Colonic mucosa (tissue), 4 donors: ENCODE measurements around the gene P2RX1. TPM values are rescaled to one million over a fixed set of nuclear protein-coding genes. Genes with fewer than 3 reads are reported as not detected.
"Not testable (repeated sequence)": the region's sequence is repeated elsewhere in the genome, so short reads cannot be mapped to it uniquely, and the experiment has no call there.

ENCODE experiments used
- DNase-seq: peaks from one replicate; pipeline ENCODE4 v3.0.0-alpha.2; 2020
- H3K27ac ChIP-seq: fragments of 200-600 bp; one replicate; pipeline ENCODE4 v1.8.0; 2021
- H3K27me3 ChIP-seq: fragments of 200-600 bp; one replicate; pipeline ENCODE4 v1.8.0; 2021
- H3K36me3 ChIP-seq: fragments of 200-600 bp; one replicate; pipeline ENCODE4 v1.8.0; 2021
- H3K4me1 ChIP-seq: fragments of 200-600 bp; one replicate; pipeline ENCODE4 v1.8.0; 2021; ENCODE audit warnings: mild to moderate bottlenecking
- H3K4me3 ChIP-seq: fragments of 200-600 bp; one replicate; pipeline ENCODE4 v1.8.0; 2021
- H3K9ac ChIP-seq, 2 donors: one replicate each; pipeline ENCODE4 v1.7.0; 2013; ENCODE audit warnings: control low read depth in 2 of 2, low read depth in 2 of 2, low read length in 2 of 2
- H3K9me3 ChIP-seq: fragments of 200-600 bp; one replicate; pipeline ENCODE4 v1.8.0; 2021
- intact Hi-C: fragments of 100-400 bp; cut with DNase I; formaldehyde crosslinking; loops from one replicate; pipeline ENCODE4 v1.14.1; 2022
- total RNA-seq, 2 donors: library from RNA; stranded (reverse); fragmentation: NEBNext Ultra II Directional in 1 of 2; extraction: Animal tissue kit (Norgen Biotek cat#: 25700) in 1 of 2; gene quantifications; one replicate each; pipeline ENCODE4 v1.2.1, GENCODE V29; 2021
- TF ChIP-seq, protein P1 (sequence below): fragments of 200-600 bp; IDR thresholded peaks from one replicate; pipeline ENCODE4 v1.8.0; 2022; ENCODE audit warnings: antibody characterized with exemption, mild to moderate bottlenecking
- donor health status: healthy.
- donor health status: DM: no; HTN: no; CAD: no.
- donor health status: DM: no; HTN: no; CAD: no.

P2RX1 gene
- total RNA-seq, 2 donors from 2014 or later = 2.7 to 4.8 TPM

GRCh38 chr17:3951003-3951402, 34.7 kb upstream of the P2RX1 start:
- H3K36me3 ChIP-seq = peaks cover 10% of the 10 kb centered on the region
- DNase-seq = no peak
- TF ChIP-seq, protein P1, sequence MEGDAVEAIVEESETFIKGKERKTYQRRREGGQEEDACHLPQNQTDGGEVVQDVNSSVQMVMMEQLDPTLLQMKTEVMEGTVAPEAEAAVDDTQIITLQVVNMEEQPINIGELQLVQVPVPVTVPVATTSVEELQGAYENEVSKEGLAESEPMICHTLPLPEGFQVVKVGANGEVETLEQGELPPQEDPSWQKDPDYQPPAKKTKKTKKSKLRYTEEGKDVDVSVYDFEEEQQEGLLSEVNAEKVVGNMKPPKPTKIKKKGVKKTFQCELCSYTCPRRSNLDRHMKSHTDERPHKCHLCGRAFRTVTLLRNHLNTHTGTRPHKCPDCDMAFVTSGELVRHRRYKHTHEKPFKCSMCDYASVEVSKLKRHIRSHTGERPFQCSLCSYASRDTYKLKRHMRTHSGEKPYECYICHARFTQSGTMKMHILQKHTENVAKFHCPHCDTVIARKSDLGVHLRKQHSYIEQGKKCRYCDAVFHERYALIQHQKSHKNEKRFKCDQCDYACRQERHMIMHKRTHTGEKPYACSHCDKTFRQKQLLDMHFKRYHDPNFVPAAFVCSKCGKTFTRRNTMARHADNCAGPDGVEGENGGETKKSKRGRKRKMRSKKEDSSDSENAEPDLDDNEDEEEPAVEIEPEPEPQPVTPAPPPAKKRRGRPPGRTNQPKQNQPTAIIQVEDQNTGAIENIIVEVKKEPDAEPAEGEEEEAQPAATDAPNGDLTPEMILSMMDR = no peak
- H3K4me1 ChIP-seq = no peaks in the 10 kb centered on the region
- intact Hi-C loops = no loop called here
- no peak overlapping the region for H3K4me3 ChIP-seq
- H3K9ac ChIP-seq = no peak overlapping the region
- H3K9me3 ChIP-seq = no peaks in the 10 kb centered on the region
- H3K27ac ChIP-seq = no peak overlapping the region
- no peaks in the 10 kb centered on the region for H3K27me3 ChIP-seq

- intact Hi-C loops = no loop called here
- H3K9me3 ChIP-seq = no peaks in the 10 kb centered on the region
- H3K27me3 ChIP-seq = no peaks in the 10 kb centered on the region
- H3K4me1 ChIP-seq = no peaks in the 10 kb centered on the region
- H3K4me3 ChIP-seq = no peak overlapping the region
- no peak overlapping the region for H3K9ac ChIP-seq
- no peak for DNase-seq
- H3K27ac ChIP-seq = no peak overlapping the region
- TF ChIP-seq, protein P1 = no peak
- H3K36me3 ChIP-seq = peaks cover 10% of the 10 kb centered on the region
Measured at GRCh38 chr17:3950584-3950983, 34.3 kb upstream of the P2RX1 start.

DNA sequence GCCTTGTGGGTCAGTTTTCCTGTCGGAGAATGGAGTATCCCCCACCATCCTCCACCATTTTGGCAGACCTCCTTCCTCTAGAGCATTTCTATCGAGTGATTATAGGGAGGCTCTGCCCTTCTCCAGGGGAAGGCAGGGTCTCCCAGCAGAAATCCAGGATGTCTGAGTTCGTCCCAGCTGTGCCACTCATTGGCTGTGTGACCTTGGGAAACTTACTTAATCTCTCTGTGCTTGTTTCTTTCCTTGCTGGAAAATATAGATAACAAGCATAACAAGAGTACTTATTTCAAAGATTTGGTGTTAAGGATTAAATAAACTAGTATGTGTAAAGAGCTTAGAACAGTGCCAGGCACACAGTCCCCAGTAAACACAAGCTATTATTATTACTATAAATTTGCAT, 33.2 kb upstream of the P2RX1 start:
- H3K9ac ChIP-seq = no peak overlapping the region
- DNase-seq = no peak
- intact Hi-C loops = no loop called here
- no peak overlapping the region for H3K4me3 ChIP-seq
- H3K9me3 ChIP-seq = no peaks in the 10 kb centered on the region
- H3K27me3 ChIP-seq = no peaks in the 10 kb centered on the region
- H3K36me3 ChIP-seq = peaks cover 13% of the 10 kb centered on the region
- no peak overlapping the region for H3K27ac ChIP-seq
- no peaks in the 10 kb centered on the region for H3K4me1 ChIP-seq
- TF ChIP-seq, protein P1 = no peak

- H3K9ac ChIP-seq, H3K27me3 ChIP-seq, H3K9me3 ChIP-seq, H3K4me3 ChIP-seq, intact Hi-C loops, DNase-seq, H3K27ac ChIP-seq, H3K4me1 ChIP-seq: not testable (repeated sequence)
- peaks cover 15% of the 10 kb centered on the region for H3K36me3 ChIP-seq
Measured at GRCh38 chr17:3948551-3948950, 32.3 kb upstream of the P2RX1 start.

DNA sequence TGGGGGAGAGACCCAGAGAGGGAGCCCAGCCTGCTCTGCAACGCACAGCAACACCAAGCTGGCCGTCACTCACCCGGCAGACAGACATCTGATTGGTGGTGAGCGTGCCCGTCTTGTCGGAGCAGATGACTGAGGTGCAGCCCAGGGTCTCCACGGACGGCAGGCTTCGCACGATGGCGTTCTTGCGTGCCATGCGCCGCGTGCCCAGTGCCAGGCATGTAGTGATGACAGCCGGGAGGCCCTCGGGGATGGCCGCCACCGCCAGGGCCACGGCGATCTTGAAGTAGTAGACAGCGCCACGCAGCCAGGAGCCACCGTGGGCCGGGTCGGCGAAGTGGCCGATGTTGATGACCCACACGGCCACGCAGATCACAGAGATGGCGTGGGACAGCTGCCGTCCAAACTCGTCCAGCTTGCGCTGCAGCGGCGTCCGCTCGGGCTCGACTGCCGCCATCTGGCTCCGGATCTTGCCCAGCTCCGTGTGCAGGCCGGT, 31.1 kb upstream of the P2RX1 start:
- TF ChIP-seq, protein P1 = no peak
- Histone ChIP-seq H3K36me3 (peaks cover 15% of the 10 kb centered on the region), H3K4me3 (no peak overlapping the region), H3K9me3 (no peaks in the 10 kb centered on the region), H3K27ac (no peak overlapping the region), H3K27me3 (no peaks in the 10 kb centered on the region), H3K4me1 (no peaks in the 10 kb centered on the region), H3K9ac (no peak overlapping the region)
- no peak for DNase-seq
- intact Hi-C loops = no loop called here

DNA sequence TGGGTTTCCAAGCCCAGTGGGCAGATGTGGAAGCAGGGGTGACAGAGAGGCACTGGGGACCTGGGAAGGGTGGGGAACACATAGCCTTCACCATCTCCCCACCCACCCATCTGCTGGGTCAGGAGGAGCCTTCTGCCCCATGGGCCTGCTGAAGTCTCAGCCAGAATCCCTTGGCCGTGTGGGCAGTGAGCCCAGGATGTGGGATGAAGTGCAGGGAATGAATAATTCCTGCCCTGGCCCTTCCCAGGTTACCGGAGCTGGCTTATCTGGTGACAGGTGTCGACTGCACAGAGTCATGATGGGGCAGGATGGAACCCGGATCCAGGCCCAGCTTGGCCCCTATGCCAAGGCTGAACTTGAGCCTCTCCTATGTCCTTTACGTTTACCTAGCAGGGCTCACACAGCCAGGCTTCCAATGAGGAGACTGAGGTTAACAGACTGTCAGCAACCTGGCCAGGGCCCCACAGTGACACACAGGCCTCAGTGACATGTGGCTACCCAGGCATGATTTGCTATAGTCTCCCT, 30.5 kb upstream of the P2RX1 start:
- intact Hi-C loops = no loop called here
- Histone ChIP-seq H3K4me3 (no peak overlapping the region), H3K36me3 (peaks cover 17% of the 10 kb centered on the region), H3K4me1 (no peaks in the 10 kb centered on the region), H3K9ac (no peak overlapping the region), H3K27ac (no peak overlapping the region), H3K9me3 (no peaks in the 10 kb centered on the region), H3K27me3 (no peaks in the 10 kb centered on the region)
- no peak for DNase-seq
- TF ChIP-seq, protein P1 = no peak
